BLaER1 treated with 17β-estradiol and CSF1 and Interleukin-3, amounts not matched to agents 10 nM and 100 nM (cell line): Measurements from ENCODE around the gene RBPJL.

Experiments used
- H3K27ac ChIP-seq, 11 experiments: shearing (Covaris generic); formaldehyde crosslinking; 2 replicates each; pipeline ENCODE4 v1.8.1; 2022
- H3K27me3 ChIP-seq, 11 experiments: shearing (Covaris generic); formaldehyde crosslinking; 2 replicates each; pipeline ENCODE4 v1.8.1; 2022
- H3K36me3 ChIP-seq, 11 experiments: shearing (Covaris generic); formaldehyde crosslinking; 2 replicates each; pipeline ENCODE4 v1.8.1; 2022
- H3K4me1 ChIP-seq, 10 experiments: shearing (Covaris generic); formaldehyde crosslinking; 2 replicates each; pipeline ENCODE4 v1.8.1; 2022
- H3K4me2 ChIP-seq, 11 experiments: shearing (Covaris generic); formaldehyde crosslinking; 2 replicates each; pipeline ENCODE4 v1.8.1; 2022
- H3K4me3 ChIP-seq, 10 experiments: shearing (Covaris generic); formaldehyde crosslinking; 2 replicates each; pipeline ENCODE4 v1.8.1; 2022
- H3K9ac ChIP-seq, 11 experiments: shearing (Covaris generic); formaldehyde crosslinking; 2 replicates each; pipeline ENCODE4 v1.8.1; 2022
- H3K9me3 ChIP-seq, 11 experiments: shearing (Covaris generic); formaldehyde crosslinking; replicated peaks in 1 of 11; 2 replicates each; pipeline ENCODE4 v1.8.1; 2022
- H4K20me1 ChIP-seq, 11 experiments: shearing (Covaris generic); formaldehyde crosslinking; 2 replicates each; pipeline ENCODE4 v1.8.1; 2022
- Cebpa-rat ChIP-seq, 11 experiments: shearing (Covaris generic); IDR thresholded peaks; 2 replicates each; pipeline ENCODE4 v1.8.1; 2022

The RBPJL gene

GRCh38 chr20:45290677-45291355 lies 15.8 kb upstream of the RBPJL start:
- Histone ChIP-seq H3K4me3 (no peak overlapping the region), H3K27me3 (peaks cover 11 to 25% (median 22%) of the 10 kb centered on the region in 11 experiments), H3K9ac (no peak overlapping the region), H3K36me3 (no peaks in the 10 kb centered on the region), H4K20me1 (no peaks in the 10 kb centered on the region), H3K4me2 (peak overlapping the region in 2 of 11 experiments; percentile 0 to 3; a peak in 3 of 22 replicates), H3K4me1 (peaks cover 0 to 15% (median 7%) of the 10 kb centered on the region in 10 experiments; a peak in 7 of 20 replicates), H3K9me3 (peaks cover 10 to 25% (median 15%) of the 10 kb centered on the region in 11 experiments), H3K27ac (no peak overlapping the region)
- no peak for TF ChIP-seq Cebpa-rat (IDR thresholded peaks at IDR 0.05)

DNA sequence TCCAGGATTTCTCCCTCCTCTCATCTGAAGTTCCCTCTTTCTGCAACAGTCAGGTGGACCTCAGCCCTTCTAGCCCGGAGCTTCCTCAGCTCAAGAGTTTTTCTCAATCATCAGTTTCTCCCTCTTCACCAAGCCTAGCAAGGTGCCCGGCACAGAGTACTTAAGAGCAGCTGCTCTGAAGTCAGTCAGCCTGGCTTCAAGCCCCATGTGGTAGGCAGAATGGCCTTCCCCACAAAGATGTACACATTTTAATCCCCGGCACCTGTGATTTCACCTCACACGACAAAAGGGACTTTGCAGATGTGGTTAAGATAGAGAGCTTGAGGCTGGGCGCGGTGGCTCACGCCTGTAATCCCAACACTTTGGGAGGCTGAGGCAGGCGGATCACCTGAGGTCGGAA lies 15.1 kb upstream of the RBPJL start:
- no peak overlapping the region for H3K4me2 ChIP-seq
- no peaks in the 10 kb centered on the region for H4K20me1 ChIP-seq
- no peak overlapping the region for H3K4me3 ChIP-seq
- peaks cover 10 to 25% (median 15%) of the 10 kb centered on the region in 11 experiments for H3K9me3 ChIP-seq
- no peak overlapping the region for H3K9ac ChIP-seq
- H3K27me3 ChIP-seq, result peaks cover 11 to 25% (median 22%) of the 10 kb centered on the region in 11 experiments
- H3K4me1 ChIP-seq, result peaks cover 0 to 15% (median 7%) of the 10 kb centered on the region in 10 experiments; a peak in 7 of 20 replicates
- no peak overlapping the region for H3K27ac ChIP-seq
- no peak for TF ChIP-seq Cebpa-rat (IDR thresholded peaks at IDR 0.05)
- H3K36me3 ChIP-seq, result no peaks in the 10 kb centered on the region

- Histone ChIP-seq H3K4me3 (no peak overlapping the region), H3K9me3 (peaks cover 10 to 25% (median 15%) of the 10 kb centered on the region in 11 experiments), H3K36me3 (no peaks in the 10 kb centered on the region), H4K20me1 (no peaks in the 10 kb centered on the region), H3K4me1 (peaks cover 0 to 15% (median 7%) of the 10 kb centered on the region in 10 experiments; a peak in 7 of 20 replicates), H3K4me2 (no peak overlapping the region), H3K27me3 (peaks cover 11 to 25% (median 22%) of the 10 kb centered on the region in 11 experiments), H3K9ac (no peak overlapping the region), H3K27ac (no peak overlapping the region)
- TF ChIP-seq Cebpa-rat (IDR thresholded peaks at IDR 0.05), result no peak
Observed at GRCh38 chr20:45292343-45292742, 14.3 kb upstream of the RBPJL start.

- peak overlapping the region; percentile 40 to 76 (median 70); a peak in 19 of 22 replicates for H3K9ac ChIP-seq
Observed at GRCh38 chr20:45293041-45294002, 13.3 kb upstream of the RBPJL start.

DNA sequence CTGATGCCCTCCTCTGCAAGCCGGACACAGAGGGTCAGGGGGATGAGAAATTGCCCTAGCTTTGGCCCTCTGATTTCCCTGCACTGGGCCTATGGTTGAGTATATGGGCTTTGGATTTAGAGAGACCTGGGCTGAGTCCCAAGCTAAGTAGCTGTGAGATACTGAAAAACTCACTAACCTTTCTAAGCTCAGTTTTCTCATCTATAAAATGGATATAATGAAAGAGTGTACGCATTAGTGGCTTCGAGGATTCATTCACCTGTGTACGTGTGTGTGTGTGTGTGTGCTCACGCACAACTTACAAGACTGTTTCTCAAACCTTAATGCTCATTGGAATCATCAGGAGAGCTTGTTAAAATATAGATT lies 12.7 kb upstream of the RBPJL start:
- peak overlapping the region in 6 of 10 experiments; percentile 53 to 60 (median 57); a peak in 7 of 20 replicates for H3K4me3 ChIP-seq

More at GRCh38 chr20:45293041-45294002, 13.3 kb upstream of the RBPJL start:
- Histone ChIP-seq H3K4me3 (peak overlapping the region; percentile 53 to 68 (median 57)), H3K4me1 (peaks cover 0 to 15% (median 7%) of the 10 kb centered on the region in 10 experiments; a peak in 7 of 20 replicates), H3K27me3 (peaks cover 11 to 25% (median 22%) of the 10 kb centered on the region in 11 experiments), H3K9me3 (peaks cover 10 to 25% (median 15%) of the 10 kb centered on the region in 11 experiments), H3K4me2 (peak overlapping the region; percentile 66 to 85 (median 74)), H3K36me3 (no peaks in the 10 kb centered on the region), H3K27ac (peak overlapping the region in 9 of 11 experiments; percentile 41 to 75 (median 59); a peak in 16 of 22 replicates), H4K20me1 (no peaks in the 10 kb centered on the region)
- TF ChIP-seq Cebpa-rat (IDR thresholded peaks at IDR 0.05), result no peak

DNA sequence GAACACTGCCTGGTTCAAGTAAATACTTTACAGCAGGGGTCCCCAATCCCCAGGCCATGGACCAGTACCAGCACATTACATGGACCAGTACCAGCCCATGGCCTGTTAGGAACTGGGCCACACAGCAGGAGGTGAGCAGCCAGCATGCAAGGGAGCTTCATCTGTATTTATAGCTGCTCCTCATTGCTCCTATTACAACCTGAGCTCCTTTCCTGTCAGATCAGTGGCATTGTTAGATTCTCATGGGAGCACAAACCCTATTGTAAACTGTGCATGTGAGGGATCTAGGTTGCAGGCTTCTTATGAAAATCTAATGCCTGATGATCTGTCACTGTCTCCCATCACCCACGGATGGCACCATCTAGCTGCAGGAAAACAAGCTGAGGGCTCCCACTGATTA lies 12.0 kb upstream of the RBPJL start:
- Histone ChIP-seq H3K9me3 (peaks cover 10 to 25% (median 15%) of the 10 kb centered on the region in 11 experiments), H3K36me3 (no peaks in the 10 kb centered on the region), H3K4me3 (no peak overlapping the region), H3K4me1 (peaks cover 0 to 15% (median 7%) of the 10 kb centered on the region in 10 experiments; a peak in 7 of 20 replicates), H3K27ac (no peak overlapping the region), H3K27me3 (peaks cover 11 to 25% (median 22%) of the 10 kb centered on the region in 11 experiments), H3K4me2 (no peak overlapping the region), H4K20me1 (no peaks in the 10 kb centered on the region), H3K9ac (no peak overlapping the region)
- TF ChIP-seq Cebpa-rat (IDR thresholded peaks at IDR 0.05), result no peak

More for the DNA sequence above, 12.7 kb upstream of the RBPJL start:
- peak overlapping the region in 1 of 11 experiments; percentile 72; a peak in 1 of 22 replicates for H3K9ac ChIP-seq
- no peak for TF ChIP-seq Cebpa-rat (IDR thresholded peaks at IDR 0.05)
- peaks cover 11 to 25% (median 22%) of the 10 kb centered on the region in 11 experiments for H3K27me3 ChIP-seq
- peaks cover 0 to 15% (median 7%) of the 10 kb centered on the region in 10 experiments; a peak in 7 of 20 replicates for H3K4me1 ChIP-seq
- peaks cover 10 to 25% (median 15%) of the 10 kb centered on the region in 11 experiments for H3K9me3 ChIP-seq
- no peaks in the 10 kb centered on the region for H4K20me1 ChIP-seq
- peak overlapping the region in 10 of 11 experiments; percentile 69 to 85 (median 75); a peak in 14 of 22 replicates for H3K4me2 ChIP-seq
- H3K27ac ChIP-seq, result no peak overlapping the region
- H3K36me3 ChIP-seq, result no peaks in the 10 kb centered on the region

DNA sequence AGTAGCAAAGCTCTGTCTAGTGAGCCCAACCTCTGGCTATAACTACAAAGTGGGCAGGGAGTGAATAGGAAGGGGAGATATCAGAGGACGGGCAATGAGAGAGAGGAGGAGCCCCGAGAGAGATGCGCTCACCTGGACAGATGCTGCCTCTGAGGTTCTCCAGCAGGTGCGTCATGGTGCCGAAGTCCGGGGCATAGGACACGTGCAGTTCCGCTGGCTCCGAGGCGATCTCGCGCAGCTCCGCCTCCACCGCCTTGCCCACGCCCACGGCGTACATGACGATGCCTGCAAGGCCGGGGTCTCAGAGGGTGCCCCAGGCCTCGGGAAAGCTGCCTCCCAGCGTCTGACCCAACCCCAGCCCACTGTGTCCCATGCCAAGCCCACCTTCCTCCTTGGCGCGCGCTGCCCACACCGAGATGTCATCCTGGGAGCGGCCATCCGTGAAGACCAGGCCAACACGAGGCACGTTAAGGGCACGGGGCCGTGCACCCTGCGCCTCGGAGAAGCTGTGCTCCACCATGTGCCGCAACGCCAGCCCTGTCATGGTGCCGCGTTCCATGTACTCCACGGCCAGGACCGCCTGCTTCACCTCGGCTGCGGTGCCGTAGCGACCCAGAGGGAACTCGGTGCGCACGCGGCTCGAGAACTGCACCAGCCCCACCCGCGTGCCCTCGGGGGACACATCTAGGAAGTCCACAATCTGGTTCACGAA lies 8.7 kb upstream of the RBPJL start:
- Histone ChIP-seq H3K27me3 (peaks cover 7 to 17% (median 12%) of the 10 kb centered on the region in 11 experiments), H4K20me1 (no peaks in the 10 kb centered on the region), H3K27ac (no peak overlapping the region), H3K9ac (no peak overlapping the region), H3K4me3 (no peak overlapping the region), H3K4me1 (peaks cover 0 to 7% (median 0%) of the 10 kb centered on the region in 10 experiments; a peak in 3 of 20 replicates), H3K4me2 (no peak overlapping the region), H3K36me3 (no peaks in the 10 kb centered on the region), H3K9me3 (peaks cover 10 to 25% (median 15%) of the 10 kb centered on the region in 11 experiments)
- no peak for TF ChIP-seq Cebpa-rat (IDR thresholded peaks at IDR 0.05)

DNA sequence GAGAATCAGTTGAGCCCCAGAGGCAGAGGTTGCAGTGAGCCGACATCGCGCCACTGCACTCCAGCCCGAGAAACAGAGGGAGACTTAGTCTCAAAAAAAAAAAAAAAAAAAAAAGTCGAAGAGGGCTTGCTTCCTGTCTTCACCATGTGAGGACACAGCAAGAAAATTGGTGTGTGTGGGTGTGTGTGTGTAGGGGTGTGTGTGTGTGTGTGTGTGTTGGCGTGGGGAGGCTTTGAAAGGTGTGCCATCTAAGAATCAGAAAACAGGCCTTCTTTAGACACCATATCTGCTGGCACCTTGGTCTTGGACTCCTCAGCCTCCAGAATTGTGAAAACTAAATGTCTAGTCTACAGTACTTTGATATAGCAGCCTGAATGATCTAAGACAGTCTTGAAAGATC lies 6.9 kb upstream of the RBPJL start:
- TF ChIP-seq Cebpa-rat (IDR thresholded peaks at IDR 0.05), result no peak
- Histone ChIP-seq H4K20me1 (no peaks in the 10 kb centered on the region), H3K27ac (no peak overlapping the region)

More for the DNA sequence above, 6.9 kb upstream of the RBPJL start:
- Histone ChIP-seq H3K36me3 (no peaks in the 10 kb centered on the region), H3K4me3 (no peak overlapping the region), H3K9me3 (peaks cover 6 to 19% (median 9%) of the 10 kb centered on the region in 11 experiments), H3K4me2 (no peak overlapping the region), H3K9ac (no peak overlapping the region), H3K4me1 (no peaks in the 10 kb centered on the region), H3K27me3 (no peaks in the 10 kb centered on the region)
